ENCODE results near the gene MGAT3.

GRCh38 chr22:39419096-39419495 is 37.7 kb upstream of the MGAT3 start:
- TF ChIP-seq, protein P1, sequence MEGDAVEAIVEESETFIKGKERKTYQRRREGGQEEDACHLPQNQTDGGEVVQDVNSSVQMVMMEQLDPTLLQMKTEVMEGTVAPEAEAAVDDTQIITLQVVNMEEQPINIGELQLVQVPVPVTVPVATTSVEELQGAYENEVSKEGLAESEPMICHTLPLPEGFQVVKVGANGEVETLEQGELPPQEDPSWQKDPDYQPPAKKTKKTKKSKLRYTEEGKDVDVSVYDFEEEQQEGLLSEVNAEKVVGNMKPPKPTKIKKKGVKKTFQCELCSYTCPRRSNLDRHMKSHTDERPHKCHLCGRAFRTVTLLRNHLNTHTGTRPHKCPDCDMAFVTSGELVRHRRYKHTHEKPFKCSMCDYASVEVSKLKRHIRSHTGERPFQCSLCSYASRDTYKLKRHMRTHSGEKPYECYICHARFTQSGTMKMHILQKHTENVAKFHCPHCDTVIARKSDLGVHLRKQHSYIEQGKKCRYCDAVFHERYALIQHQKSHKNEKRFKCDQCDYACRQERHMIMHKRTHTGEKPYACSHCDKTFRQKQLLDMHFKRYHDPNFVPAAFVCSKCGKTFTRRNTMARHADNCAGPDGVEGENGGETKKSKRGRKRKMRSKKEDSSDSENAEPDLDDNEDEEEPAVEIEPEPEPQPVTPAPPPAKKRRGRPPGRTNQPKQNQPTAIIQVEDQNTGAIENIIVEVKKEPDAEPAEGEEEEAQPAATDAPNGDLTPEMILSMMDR (IDR thresholded peaks at IDR 0.05; ENCODE audit: extremely low read depth in 1 of 2, insufficient read depth in 1 of 2, low read depth in 1 of 2, low read length in 2 of 2): no peak
- TF ChIP-seq POLR2AphosphoS5 (IDR thresholded peaks at IDR 0.05; ENCODE audit: insufficient read depth, low read depth, low read length) (no peak), POLR2A (IDR thresholded peaks at IDR 0.05; ENCODE audit: low read depth, low read length) (no peak), FOS (IDR thresholded peaks at IDR 0.05; ENCODE audit: borderline replicate concordance, insufficient read depth, low read length) (no peak), JUN (IDR thresholded peaks at IDR 0.05; ENCODE audit: borderline replicate concordance, insufficient read depth, insufficient read length, low read depth) (no peak), EZH2 (IDR thresholded peaks at IDR 0.05; ENCODE audit: borderline replicate concordance, low read depth, low read length, severe bottlenecking) (no peak), MYC (IDR thresholded peaks at IDR 0.05; ENCODE audit: low read depth, low read length) (no peak), GATA2 (IDR thresholded peaks at IDR 0.05; ENCODE audit: insufficient read depth, insufficient read length, low read depth, low read length) (no peak)
- TF ChIP-seq, protein P2, sequence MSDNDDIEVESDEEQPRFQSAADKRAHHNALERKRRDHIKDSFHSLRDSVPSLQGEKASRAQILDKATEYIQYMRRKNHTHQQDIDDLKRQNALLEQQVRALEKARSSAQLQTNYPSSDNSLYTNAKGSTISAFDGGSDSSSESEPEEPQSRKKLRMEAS (IDR thresholded peaks at IDR 0.05; ENCODE audit: insufficient read depth, insufficient read length): no peak

Measured in endothelial cell of umbilical vein (primary cell).